DMS 273 treated with DMSO at 0.1 percent for 48 hours (cell line): ENCODE measurements around the gene NOL6.
"Not testable (repeated sequence)": the region's sequence is repeated elsewhere in the genome, so short reads cannot be mapped to it uniquely, and the experiment has no call there.

Source experiments
- DNase-seq: peaks from one replicate; lab custom pipeline; 2025; lab: John Stamatoyannopoulos, UW

The NOL6 gene

DNA sequence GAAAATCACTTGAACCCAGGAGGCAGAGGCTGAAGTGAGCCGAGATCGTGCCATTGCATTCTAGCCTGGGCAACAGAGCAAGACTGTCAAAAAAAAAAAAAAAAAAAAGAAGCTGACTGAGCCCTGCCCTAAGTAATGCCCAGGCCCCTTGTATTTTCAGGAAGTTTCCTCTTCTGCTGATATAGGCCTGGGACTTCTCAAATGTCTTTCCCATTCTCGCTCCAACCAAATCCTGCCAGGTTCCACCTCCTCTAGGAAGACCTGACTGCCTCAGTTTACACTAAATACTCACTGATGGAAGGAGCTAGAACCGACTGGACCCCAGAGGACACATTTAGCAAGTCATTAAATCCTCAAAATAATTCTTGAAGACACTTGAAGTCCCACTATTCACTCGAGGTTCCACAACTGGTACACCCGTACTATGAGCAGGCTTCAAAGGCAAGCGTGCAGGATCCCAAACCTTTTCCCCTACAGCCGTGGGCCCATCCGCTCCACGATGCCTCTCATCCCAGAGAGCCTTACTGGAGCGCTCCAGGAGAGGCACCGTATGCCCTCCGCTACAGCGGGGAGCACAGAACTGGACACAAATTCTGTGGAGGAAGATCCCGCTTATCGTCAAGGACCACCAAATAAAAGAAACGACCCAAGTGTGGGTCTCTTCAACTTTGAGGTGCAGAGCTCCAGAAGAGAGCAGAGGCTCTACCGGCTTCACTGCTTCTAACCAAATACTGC is 676 bp downstream of the NOL6 start:
- no peak for DNase-seq

DNA sequence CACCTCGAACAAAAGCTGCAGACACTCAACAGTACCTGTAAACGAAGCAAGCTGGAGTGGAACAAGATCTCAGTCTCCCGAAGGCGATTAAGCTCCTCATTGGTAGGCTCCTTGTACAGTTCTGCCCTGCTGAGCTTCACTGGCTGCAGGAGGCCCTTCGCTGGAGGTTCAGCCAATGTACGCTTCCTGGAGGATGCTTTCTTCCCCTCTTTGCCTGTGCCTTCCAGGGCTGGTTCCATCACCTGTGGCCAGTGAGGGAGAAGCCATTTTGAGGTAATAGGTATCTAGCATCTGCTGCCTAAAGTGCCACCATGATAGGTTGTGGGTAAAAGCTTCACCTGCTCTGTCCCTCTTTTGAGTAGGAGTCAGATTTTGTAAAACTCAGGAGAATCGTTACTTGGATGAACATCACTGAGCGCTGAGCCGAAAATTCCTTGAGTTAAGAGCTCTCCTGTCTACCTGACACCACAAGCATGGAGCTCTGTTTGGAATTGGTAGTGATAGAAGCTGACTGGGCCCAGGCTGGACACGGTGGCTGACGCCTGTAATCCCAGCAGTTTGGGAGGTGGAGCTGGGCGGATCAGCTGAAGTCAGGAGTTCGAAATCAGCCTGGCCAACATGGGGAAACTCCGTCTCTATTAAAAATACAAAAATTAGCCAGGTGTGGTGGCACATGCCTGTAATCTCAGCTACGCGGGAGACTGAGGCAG is 1.4 kb downstream of the NOL6 start:
- no peak for DNase-seq

DNA sequence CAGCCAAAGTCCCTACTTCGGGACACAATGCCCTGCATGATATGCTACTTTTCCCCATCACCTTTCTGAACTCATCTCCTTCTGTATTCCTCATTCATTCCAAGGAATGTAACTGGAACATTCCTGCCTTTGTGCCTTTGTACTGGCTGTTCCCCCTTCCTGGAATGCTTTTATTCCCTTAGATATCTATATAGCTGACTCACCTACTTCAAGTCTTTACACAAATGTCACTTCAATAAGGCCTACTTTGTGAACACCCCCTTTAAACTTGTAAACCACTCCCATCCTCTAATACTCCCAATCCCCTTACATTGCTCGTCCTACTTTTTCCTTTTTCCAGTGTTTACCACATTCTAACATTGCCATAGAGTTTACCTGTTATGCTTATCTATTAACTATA is 2.4 kb downstream of the NOL6 start:
- no peak for DNase-seq

DNA sequence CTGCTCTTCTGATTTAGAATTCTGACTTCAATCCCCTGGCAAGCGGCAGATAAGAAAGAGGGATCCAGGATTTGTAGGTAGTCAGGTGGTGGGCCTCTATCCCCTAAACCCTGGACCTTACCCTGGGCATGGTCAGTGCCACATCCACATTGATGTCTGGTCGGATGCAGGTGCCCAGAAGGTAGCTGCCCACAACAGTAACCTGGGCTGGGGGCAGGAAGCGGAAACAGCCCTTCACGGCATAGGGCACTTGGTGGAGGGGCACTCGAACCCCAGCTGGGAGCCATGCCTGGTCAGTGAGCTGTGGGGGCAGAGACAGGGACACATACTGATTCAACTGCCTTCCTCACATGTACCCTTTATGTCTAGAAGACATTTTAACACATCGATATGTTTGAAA is 3.8 kb downstream of the NOL6 start:
- DNase-seq: no peak

DNA sequence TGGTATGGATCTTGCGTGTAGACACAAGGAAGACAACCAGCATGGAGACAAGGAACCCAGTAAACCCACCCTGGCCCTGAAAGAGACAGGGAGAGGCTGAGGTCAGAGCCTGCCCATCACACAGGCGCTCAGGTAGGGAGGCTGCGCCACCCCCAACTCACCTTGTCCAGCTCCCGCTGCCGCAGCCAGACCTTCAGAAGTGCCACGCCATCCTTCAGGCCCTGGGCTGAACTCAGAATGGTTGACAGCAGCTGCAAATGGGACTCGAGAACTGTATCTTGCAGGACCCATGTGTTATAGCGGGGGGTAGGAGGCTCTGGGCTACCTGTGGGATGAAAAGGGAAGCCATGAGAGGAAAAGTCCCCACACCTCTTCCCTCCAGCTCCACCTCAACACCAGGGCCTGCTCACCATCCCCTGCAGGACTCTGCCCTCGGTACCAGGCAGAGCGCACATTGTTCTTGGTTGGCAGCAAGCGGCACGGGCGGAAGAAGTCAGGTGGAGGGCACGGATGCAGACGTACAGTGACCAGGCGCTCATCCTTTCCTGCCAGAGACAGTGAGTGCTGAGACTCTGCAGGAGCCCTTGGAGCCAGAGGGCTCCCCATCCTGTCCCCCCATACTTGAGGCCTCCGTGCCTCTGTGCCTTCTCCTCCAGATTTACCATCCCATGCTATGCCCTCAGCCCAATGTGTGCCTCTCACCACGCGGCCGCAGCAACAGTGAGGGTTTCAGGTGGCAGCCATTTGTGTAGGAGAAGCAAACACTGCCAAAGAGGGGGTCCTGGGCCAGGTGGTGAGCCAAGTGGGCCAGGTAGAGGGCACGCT is 4.7 kb downstream of the NOL6 start:
- DNase-seq: no peak

DNA sequence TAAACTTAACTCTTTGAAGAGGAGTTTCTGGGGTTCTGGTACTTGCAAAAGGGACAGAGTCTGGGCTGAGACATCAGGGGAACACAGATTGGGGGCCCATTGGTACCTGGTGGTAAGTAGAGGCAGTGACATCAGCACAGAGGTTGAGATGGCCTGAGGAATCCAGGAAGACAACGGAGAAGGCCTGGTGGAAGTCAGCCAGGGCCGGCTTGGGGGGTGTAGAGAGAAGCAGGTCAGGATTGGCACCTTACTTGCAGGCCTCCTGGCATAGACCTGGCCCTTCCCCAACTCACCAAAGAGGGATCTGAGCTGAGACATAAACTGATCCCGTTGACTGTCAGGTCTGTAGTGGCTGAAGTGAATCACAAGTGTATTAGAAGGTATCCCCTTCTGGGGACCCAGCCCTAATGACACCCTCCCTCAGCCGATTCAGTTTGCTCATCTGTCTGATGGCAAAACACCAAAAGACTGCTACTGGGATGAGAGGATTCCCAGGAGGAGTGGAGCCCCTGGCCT is 5.5 kb downstream of the NOL6 start:
- no peak for DNase-seq

DNA sequence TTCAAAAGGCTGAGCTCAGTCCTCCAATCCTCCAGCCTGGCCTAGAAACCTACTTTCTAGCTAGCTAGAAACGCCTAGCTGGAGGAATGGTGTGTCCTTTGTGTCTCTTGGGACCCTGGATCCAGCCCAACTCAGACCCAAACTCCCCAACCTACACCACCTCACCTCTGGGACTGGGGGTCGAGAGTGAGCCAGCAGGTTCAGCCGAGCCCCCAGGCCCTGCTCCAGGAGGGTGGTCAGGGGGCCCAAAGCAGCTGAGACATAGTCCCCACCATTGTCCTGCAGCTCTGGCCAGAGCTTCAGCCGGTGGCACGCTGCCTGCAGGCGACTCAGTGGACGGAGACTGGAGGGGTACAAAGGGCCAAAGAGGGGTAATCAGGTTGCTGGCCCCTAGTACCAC is 6.2 kb downstream of the NOL6 start:
- no peak for DNase-seq

DNA sequence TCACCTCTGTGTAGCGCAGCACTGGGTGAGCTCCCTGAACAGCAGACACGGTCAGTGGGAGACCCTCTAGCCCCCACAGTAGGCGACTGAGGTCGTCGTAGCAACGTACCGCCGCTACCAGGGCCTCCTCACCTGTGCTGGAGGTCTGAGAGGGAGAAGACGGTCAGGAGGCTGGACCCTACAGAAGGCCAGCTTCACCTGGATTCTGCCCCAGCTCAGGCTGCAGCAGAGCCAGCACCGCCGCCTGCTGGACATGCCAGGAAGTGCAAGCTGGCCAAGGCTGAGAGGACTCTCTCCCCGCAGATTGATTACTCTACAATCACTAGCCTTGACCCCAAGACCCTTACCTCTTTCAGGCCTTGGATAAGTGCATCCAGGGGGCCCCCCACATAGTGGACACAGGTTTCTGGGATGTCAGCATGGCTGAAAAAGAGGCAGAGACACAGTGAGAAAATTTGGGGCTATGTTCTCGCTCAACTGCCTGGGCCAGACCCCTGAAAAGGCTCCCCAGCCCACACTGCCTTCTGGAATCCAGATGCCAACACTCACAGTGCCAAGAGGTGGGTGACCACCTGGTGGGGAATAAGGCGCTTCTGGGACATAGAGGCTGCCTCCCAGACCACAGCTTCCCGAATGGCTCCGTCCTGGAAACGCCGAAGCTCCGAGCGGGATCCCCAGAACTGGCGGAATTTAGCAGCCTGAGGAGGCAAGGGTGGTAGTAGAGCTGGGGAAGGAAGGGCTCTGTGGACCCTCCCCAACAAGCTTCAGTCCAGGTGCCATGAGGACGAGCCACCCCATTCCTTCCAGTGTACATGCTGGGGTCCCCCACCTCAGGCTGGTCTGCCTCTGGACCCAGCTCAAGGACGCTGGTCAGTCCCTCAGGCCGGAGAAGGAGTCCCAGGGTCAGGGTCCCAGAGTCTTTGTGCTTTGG is 6.9 kb downstream of the NOL6 start:
- DNase-seq: no peak

DNA sequence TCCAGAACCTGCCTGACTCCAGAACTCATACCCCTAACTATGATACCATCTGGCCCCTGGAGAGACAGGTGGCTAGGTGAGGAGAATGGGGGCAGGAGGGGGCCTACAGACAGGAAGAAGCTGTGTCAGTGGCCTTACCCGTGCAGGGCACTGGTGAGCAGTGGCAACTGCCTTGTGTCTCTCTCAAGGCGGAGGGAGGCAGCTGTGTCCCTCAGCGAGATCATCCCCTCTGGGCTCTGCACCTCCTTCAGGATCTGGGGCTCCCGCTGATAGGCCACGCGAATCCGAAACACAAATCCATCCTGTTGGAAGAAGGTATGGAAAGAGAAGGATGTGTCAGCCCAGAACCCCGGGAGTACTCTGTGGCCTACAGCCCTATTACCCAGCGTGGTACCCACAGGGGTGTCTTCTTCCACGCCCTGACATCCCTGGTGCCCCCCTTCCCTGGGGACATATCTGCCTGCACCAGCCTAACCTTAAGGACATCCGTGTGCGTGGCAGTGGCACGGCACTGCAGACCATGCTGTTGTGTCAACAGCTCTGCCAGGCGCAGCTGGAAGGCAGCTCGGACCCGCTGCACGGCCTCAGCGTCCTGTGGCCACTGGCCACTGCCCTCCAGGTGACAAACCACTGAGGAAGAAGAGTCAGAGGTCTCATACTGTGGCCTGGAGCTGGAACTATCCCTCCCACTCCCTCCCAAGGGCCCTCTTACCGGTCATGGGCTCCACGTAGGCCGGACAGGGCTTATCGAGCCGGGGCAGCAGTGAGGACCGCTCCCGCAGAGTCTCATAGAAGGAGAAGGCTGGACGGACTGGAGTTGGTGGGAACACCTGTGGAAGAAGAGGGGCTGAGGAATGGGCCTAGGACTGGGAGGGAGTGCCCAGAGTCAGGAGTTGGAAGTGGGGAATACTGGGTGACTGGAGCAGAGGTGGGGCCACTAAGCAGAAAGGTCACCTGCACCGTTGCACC is 7.8 kb downstream of the NOL6 start:
- DNase-seq: no peak

DNA sequence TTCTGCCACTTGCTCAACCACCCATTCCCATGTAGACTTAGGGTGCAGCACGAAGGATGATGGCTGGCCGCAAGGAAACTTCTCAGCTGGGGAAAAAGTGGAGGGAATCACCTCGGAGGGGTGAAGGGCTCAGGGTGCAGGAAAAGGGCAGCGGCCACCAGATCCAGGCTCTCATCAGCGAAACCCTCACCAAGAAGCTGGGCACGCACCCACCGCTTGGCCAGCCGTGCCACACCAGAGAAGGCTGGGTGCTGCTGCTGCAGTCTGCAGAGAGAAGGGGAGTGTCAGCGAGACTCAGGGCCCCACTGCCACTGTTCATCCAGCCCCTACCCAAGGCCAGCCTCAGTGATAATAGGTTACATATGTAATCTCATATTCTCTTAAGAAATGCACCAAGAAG is 8.6 kb downstream of the NOL6 start:
- DNase-seq: no peak

DNA sequence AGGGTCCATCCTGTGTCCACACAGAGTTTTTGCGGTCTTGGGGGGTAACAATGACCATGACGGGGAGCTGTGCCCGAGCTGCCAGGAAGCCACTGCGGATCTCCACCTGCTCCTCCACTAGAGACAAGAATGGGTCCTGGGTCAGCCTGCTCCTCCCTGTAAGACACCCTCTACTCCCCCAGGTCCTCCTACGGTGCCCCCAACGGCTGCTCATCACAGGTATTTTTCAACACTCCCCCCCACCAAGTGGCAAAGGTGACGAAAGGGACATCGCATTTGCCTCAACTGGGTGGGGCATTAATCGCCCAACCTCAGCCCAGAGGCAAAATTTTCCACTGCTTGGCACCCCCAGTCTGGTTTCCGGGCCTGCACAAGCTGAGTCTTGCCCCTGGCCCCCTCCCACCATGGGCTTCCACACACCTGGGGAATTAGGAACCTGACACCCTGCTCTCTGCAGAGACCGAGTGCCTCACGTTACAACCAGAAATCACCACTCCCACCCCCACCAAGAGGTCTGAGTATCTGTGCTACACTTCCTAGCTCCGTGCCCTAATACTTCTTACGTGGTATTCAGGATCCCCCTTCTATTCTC is 9.6 kb downstream of the NOL6 start:
- DNase-seq: no peak

DNA sequence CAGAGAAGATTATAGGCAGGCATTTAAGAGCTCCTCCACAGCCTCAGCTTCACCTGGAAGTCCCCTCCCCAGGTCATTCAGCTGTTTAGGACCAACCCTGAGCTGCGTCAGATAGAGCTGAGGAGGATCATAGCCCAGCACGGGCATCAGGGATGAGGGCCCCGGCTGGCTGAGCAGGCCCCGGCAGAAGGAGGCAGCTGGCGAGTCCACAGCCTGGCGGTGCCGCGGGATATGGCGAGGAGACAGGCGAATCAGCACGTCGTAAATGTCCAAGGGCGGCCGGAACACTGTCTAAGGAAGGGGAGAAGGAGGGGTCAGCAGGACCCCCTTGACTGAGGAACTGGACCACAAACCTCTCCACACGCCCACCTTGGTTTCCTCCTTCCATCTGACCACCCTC is 10.6 kb downstream of the NOL6 start:
- DNase-seq: no peak

DNA sequence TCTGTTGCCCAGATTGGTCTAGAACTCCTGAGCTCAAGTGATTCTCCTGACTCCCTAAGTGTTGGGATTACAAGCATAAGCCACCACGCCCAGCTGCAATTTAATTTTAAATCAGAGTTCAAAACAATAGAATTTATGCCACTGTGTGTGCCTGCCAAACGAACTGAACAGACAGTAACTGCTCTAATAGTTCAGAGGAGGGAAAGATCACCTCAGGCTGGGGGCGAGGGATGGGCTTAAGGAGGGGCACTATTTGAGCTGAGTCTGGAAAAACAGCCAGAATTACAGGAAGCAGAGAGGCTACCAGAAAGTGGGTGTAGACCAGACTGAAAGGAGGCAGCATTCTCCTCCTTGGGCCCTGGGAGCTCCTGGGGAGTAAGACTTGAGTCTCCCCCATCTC is 12.2 kb downstream of the NOL6 start:
- DNase-seq: no peak

DNA sequence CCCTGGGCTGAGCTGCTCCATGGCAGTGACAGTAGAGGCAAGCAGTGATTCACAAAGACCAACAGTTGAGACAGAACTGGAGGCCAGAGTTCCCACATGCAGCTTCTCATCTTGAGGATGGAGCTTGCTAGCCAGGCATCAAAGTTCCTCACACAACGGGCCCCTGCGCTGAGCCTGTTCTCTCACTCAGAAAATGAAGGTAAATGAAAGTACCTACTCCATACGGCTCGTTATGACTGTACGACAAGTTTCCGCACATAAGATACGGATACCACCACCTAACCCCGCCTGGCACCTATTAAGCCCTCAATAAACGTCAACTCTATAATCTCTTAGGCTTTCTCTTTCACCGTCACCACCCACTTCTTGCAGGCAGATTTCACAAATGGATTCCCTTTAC is 12.9 kb downstream of the NOL6 start:
- no peak for DNase-seq

DNA sequence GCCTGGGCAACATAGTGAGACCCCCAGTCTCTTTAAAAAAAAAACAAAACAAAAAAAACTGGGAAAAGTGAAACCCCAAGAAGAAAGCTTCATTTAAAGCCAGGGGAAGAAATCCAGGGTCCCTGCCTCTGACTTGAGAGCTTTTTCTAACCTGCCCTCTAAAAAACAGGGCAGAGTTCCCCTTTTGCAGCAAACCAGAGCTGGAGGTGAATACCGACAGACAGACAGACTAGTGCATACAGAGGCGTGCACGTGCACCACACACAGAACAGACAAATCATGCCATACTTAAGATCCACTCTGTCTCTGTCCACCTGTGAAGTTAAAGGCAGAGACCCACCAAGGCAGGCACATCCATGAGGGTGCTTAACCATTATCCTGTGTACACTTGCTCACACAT is 14.6 kb downstream of the NOL6 start:
- DNase-seq: no peak

DNA sequence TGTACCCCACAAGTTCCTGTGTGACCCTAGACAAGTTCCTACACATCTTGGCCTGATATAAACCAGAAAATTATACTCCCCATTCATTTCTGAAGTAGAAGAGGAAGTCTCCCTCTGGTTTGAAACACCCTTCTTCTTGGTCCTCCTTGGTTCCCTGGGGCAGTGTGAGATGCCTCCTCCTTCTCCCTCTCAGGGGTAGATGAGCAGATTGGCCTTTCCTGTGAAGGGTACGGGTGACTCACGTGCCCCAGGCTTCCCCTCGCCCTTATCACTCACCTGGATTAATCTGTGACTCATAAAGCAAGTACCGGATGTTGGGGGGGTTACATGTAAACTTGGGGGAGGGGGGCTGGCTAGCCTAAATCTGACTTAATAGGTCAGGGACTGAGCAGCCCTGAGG is 15.3 kb downstream of the NOL6 start:
- DNase-seq: no peak

DNA sequence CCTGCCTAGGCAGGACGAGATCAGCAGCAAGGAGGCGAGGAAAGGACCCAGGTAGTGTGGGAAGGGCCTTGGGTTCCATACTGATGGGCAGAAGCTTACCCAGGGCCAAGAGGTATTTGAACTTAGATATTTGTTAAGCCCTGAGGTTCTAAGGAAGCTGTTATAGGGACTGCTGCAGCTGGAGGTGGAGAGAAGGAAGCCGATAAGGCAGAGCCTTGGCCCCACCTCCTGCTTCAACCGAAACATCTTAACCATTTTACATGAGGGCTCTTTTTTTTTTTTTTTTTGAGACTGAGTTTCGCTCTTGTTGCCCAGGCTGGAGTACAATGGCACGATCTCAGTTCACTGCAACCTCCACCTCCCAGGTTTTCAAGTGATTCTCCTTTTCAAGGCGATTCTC is 17.8 kb downstream of the NOL6 start:
- DNase-seq: no peak

DNA sequence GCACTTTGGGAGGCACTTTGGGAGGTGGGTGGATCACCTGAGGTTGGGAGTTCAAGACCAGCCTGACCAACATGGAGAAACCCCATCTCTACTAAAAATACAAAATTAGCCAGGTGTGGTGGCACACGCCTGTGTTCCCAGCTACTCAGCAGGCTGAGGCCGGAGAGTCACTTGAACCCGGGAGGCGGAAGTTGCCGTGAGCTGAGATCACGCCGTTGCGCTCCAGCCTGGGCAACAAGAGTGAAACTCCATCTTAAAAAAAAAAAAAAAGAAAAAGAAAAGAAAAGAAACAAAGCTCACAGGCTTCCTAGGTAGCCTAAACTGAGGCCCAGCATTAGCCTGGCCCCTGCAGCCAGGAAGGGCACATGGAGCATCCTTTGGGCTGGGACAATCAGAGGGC is 18.3 kb downstream of the NOL6 start:
- DNase-seq: not testable (repeated sequence)

DNA sequence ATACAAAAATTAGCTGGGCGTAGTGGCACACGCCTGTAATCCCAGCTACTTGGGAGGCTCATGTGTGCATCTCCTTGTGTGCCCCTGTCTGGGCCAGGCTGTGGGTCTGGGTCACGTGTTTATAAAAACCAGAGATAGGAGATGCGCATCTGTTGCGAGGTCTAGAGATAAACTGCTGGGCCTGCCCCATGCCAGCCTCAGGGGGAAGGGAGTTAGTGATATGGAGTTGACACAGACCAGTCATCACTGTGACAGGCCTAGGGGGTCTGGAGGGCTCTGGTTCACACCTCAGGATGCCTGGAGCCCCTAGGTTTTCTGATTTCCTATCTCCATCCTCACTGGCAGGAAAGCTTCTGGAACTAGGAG is 19.1 kb downstream of the NOL6 start:
- not testable (repeated sequence) for DNase-seq

DNA sequence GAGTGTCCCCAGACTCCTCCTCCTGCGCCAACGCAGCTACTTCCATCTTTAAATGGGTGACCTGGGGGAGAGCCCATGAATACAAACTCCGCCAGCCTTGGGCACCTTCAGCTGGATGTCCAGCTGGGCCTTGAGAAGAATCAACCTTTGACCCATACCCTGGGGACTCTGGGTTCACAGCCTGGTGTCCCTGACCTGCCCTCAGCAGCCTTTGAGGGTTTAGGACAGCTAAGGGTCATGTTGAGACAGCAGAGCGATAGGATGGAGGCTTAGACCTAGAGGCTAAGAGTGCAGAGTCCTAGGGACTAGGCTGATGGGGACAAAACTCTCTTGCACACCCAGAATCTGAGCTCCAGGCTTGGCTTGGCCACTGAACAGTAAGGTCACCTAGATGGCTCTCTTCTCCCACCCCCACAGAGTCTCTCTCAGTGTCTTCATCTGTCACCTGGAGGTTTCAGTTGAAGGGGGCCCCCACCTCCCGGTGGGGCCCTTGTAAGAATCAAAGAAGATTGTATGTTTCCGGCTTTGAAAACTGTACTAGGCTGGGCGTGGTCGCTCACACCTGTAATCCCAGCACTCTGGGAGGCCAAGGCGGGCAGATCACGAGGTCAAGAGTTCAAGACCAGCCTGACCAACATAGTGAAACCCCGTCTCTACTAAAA is 19.6 kb downstream of the NOL6 start:
- no peak for DNase-seq
